HG03354 (cell line): ENCODE results near the gene POPDC2.
"Not testable (repeated sequence)": the region's sequence is repeated elsewhere in the genome, so short reads cannot be mapped to it uniquely, and the experiment has no call there.

Experiments used
- ATAC-seq: cut with Tn5 transposase; IDR thresholded peaks from one replicate; pipeline ENCODE4 v1.9.1; 2021; ENCODE audit warnings: mild to moderate bottlenecking; ENCODE audit not compliant: unreplicated experiment, poor library complexity, severe bottlenecking

Gene POPDC2

DNA sequence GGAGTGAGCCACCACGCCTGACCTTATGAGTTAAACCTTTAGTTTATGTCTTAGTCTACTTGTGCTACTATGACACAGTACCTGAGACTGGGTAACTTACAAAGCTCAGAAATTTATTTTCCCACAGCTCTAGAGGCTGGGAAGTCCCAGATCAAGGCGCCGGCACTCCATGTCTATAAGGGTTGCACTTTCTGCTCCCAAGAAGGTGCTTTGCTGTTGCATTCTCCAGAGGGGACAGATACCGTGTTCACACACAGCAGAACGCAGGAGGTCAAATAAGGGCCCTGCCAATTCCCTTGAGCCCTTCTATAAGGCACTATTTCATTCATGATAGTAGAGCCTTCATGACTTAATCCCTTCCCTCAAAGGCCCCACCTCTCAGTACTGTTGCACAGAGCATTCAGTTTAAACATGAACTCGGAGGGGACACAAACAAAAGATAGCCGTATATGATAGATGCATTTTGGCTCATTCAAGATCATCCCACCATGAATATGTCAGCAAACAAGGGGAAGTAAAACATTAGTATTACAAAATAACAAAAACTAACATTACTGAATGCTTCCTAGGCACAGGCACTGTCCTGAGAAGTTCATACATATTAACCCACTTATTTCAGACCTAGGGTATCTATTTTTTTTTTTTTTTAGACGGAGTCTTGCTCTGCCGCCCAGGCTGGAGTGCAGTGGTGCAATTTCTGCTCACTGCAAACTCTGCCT is 36.2 kb downstream of the POPDC2 start:
- no peak for ATAC-seq

DNA sequence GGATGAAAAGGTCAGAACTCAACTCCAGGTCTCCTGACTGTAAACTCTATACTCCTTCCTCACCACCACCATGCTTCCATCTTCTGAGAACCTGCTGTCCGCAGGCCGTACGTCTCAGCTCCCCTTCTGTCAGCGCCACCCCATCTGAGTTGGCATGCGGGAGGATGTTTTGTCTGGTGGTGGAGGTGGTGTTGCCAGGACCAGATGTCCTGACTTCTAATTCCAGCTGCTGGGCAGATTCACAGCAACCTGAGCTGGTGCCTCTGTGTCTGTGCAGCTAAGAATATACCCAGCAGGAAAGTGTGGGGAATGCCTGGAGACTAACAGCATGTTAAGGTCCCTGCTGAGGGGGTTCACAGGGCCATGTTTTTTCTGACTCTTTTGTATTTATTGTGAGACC is 39.5 kb downstream of the POPDC2 start:
- no peak for ATAC-seq

DNA sequence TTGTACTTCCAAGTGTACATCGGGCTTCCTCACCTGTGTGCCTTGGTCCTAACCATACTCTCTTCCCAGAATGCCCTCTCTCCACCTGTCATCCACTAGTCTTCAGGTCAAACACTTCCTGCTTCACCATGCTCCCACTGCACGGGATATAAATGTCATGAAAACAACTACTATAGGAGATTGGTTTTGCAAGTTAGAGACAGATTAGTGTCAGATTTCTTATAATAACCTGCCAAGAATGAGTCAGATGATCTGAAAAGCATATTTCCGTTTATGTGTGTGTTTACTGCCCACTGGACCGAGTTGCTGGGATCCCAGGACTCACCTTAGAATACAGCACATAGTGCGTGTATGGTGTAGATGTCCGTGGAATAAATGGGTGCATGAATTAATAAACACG is 41.3 kb downstream of the POPDC2 start:
- ATAC-seq: no peak

DNA sequence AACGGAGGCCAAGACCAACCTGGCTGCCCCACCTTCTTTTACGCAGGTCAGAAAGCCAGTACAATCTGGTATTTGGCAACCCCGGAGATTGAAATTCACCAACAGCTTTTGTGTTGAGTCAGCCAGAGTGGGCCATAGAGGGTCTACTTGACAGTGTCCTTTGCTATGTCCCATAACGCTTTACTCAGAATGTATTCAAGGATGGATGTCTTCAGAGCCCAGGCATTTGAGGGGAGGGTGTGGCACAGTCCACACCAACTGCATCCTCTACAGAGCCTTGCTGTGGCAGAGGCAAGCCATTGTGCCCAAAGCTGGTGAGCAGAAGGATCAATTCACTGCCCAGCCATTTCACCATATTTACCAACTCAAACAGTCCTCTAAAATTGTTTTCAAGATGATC is 44.3 kb downstream of the POPDC2 start:
- ATAC-seq: no peak

DNA sequence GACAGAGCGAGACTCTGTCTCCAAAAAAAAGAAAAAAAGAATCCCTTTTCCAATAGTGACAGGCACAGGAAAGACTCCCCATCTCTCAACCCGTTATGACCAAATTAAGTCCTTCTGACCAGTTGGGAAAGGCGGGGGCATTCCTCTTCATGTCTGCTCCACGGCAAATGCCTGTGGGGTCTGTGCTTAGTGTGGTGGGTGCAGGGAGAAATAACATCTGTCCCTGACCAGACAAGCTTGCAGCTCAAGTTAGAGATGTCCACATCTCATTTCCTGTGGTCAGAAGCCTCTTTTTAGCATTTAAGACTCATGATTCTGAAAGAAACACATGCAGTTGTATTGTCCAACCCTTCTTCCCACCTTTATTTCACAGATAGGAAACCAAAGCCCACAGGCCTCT is 46.5 kb downstream of the POPDC2 start:
- no peak for ATAC-seq

DNA sequence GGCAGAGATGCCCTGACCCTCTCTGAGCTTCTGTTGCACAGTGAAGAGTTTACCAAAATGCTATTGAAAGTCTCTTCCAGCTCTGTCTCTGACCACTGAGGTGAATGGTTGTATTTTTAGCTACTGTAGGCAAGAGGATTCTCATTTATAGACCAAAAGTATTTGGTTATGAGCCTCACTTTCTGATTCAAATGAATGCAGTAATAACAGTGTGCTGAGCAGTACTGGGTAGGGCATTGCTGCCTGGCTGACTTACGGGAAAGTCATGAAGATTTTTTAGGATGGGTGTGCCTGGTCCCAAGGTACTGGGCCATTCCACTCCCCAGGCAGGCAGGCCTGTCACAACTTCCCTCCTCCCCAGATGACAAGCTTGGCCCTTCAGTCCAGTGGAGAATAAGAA is 47.2 kb downstream of the POPDC2 start:
- ATAC-seq: no peak

DNA sequence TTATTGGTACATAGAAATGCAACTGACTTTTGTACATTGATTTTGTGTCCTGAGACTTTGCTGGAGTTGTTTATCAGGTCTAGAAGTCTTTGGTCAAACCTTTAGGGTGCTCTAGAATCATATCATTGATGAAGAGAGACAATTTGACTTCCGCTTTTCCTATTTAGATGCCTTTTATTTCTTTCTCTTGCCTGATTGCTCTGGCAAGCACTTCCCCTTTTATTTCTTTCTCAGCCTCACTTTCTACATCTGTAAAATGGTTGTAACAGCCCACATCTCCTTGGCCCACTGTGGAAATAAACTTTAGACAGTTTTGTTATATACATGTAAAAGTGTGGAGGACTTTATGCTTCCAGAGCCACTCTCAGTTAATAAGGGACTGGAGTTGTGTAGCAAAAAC is 48.7 kb downstream of the POPDC2 start:
- no peak for ATAC-seq

DNA sequence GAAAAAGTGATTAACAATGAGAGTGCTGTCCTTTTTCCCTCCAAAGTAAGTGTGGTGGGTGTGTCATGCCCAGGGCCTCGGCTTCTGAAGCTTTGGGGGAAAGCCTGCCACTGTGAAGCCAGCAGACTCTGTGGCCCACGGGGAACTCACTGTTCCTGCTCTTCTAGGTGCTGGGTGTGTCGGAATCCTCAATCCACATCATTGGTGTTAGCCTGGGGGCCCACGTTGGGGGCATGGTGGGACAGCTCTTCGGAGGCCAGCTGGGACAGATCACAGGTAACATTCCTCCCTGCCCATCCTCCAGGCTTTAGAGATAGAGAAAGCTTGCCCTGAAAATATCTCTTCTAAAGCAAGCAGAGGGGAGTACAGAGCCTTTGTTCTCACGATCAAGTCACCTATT is 51.1 kb downstream of the POPDC2 start:
- no peak for ATAC-seq

DNA sequence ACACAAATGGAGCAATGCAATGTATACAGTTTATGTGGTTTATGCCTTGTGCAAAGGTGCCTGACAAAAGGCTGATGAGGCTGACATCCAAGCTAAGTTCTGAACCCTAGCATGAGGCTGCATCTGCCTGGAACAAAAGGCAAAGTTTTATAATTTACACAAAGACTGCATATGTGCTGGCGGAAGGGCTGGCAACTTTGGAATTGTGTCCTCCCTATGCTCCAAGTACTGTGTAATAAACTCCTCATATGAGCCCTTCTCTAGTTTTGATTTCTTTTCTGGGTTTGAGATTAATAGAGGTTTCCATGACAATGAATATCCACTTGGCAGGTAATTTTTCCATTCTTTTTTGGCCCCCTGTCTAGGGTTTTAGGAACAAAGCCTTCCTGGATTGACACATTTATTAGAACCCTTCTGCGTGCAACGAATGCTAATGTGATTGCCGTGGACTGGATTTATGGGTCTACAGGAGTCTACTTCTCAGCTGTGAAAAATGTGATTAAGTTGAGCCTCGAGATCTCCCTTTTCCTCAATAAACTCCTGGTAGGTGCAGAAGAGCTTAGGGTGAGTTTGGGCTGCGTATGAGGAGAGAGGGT is 51.9 kb downstream of the POPDC2 start:
- ATAC-seq: no peak

DNA sequence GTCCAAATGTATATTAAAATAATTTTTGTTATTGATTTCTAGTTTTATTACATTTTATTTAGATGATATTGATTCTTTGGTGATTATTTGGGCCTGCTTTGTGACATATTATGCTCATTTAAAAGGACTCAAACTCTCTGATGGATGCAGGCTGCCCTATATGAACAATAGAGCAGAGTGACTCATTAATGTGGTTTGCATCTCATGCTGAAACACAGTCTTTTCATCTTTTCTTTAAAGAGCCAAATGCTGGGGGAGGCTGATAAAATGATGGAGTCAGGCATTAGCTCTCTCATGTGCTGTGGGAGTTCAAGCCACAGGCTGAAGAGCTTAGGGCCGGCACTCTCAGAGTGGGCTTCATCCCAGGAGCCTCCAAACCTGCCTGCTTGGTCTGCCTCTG is 55.5 kb downstream of the POPDC2 start:
- ATAC-seq: no peak

DNA sequence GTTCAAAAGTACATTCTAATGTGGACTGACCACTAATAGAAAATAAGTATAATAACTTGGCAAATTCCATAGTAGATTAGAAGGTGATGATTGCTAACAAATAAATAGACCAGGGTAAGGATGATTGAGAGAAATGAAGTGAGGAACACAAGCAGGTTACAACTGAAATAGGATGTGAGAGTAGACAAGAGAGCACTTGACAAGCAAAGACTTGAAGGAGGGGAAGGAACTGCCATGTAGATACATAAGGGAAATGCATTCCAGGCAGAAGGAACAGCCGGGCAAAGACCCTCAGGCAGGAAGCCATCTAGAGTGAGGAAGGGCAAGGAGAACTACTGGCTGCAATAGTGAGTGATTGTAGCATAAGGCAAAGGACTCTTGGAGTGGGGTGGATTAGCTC is 57.7 kb downstream of the POPDC2 start:
- no peak for ATAC-seq

DNA sequence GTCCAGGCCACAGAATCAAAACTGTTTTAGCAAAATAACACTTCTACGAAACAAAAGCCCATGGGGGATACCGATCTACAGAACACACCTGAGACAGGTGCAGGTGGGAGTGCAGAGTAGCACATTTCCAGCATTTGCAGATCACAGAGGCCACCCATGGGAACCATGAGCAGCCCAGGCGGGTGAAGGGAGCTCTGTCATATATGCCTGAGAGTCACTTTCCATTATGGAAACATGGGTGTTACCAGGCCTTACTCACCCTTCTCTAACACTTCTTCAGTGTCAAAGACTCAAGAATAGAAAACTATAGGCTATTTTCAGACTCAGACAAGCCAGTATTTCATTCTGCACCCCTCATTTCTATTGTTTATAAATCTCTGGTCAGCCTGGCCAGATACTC is 59.2 kb downstream of the POPDC2 start:
- ATAC-seq: peak; percentile 22

DNA sequence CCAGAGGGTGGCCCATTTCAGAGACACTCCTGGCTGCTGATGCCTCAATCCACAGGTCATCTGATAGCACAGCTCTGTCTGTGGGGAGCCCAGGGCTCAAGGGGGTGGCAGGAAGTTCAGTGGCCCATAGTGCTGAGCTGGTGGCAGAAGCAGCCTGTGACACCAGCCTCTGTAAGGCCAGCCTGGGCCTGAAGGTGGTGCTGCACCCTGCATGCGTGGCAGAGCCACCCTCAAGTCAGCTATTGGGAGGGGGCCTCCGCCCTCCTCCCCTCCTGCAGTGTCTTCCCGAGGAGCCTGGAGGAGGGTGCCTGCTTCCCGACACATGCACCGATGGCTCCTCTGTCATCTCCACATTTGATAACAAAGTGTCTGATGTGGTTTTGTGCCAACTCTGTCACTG is 59.7 kb downstream of the POPDC2 start:
- ATAC-seq: peak; percentile 75

DNA sequence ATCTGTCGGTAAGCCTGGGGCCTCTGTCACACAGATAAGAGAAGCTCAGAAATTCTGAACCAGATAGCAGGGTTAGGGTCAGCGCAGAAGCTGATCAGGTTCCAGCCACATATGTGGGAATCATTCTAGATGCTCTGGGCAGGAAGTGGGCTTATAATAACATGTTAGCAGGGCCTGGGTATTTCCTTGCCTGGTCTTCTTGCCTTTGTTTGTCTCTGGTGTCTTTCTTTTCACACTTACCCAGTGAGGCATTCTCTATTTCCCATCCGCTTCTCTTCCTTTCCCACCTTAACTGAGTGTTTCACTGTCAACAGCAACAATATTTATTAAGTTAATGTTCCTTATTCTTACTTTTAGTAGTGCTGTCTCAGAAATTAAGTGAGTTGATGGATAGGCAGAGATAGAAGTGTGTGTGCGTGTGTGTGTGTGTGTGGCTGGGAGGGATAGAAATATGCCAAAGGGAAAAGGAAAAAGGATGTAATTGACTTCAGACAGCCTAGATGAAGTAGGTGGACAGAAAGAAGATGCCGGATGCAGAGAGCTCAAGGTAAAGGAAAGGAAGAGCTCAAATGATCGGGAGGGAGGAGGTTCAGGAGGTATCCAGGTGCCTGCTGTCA is 60.7 kb downstream of the POPDC2 start:
- ATAC-seq: no peak

DNA sequence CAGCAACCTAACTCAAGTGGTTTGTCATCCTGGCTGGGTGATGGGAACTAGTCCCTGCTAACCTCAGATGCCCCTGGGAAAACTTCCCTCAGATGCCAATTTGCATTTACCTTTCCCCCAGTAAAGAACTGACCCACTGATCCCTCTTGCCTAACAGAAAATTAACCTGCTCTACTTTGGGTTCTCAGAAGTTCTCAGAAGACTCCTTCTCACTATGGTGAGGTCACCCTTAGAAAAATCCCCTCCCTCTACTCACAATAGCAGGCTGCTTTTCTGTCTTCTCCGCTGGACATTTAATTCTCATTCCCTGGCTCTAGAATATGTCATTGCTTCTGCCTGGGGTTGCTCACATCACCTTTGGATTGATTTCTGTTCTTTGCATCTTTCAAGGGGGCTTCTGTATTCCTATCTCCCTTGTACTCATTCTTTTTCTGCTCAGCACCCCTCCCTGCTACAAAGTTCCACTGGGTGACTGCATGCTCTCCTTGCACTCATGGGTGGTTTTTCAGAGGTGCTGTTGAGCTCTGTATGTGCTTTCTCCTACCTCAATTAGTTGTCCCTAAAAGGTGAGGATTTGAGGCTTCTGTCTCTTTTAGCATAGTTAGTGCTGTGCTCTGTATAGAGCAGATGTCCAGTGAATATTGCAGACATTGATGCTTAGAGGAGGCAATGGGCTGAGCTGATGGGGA is 61.8 kb downstream of the POPDC2 start:
- peak; percentile 49 for ATAC-seq

DNA sequence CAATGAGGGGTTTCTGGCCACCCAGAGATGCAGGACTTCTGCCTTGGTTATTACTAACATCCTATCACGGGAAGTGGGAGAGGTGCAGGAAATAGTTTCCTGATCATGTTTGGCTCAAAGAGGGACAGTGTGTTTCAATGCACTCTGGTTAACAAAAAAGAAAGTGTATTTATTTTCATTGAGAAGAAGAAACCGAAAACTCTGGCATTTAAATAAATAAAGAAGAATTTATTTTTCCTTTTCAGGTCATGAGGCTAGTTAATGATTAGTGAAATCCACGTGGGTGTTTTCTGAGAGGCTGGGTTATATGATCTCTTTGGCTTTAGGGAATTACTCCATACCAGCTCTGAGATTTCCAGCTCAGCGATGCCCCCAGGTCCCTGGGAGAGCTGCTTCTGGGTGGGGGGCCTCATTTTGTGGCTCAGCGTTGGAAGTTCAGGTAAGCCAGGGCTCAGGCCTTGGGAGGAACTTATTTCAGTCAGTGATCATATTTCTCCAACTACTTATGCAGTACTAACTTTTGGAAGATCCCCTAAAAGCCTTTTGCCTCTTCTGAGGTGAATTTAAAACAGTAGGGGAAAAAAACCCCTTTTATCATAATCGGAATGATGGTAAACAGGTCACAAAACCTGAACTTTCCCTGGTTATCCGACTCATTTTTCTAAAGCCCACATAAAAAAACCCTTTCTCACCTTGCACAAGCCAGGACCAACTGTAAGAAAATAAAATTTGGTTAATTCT is 62.7 kb downstream of the POPDC2 start, which contains the start of gene PLA1A:
Gene PLA1A, plus strand, starts transcription at position 338 of the 741 bp plus-strand sequence. Its CDS starts 29 bp downstream, at position 367.
- ATAC-seq: no peak

DNA sequence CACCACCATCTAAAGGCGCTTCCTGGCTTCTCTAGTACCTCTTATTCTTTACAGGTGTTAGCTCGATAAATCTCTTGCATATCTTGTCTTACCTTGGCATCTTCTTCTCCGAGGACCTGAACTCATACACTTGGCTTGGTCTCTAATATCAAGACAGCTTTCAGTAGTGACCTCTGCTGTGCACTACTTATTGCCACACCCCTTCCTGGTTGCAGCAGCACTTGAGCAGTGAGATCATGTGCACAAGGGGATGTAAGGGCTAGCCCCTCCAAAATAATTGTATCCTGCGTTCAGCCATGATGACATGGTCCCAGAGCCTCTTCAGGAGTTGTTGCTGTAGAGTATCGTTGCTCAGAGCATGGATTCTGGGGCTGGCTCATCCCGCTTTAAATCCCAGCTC is 64.0 kb downstream of the POPDC2 start:
- no peak for ATAC-seq

DNA sequence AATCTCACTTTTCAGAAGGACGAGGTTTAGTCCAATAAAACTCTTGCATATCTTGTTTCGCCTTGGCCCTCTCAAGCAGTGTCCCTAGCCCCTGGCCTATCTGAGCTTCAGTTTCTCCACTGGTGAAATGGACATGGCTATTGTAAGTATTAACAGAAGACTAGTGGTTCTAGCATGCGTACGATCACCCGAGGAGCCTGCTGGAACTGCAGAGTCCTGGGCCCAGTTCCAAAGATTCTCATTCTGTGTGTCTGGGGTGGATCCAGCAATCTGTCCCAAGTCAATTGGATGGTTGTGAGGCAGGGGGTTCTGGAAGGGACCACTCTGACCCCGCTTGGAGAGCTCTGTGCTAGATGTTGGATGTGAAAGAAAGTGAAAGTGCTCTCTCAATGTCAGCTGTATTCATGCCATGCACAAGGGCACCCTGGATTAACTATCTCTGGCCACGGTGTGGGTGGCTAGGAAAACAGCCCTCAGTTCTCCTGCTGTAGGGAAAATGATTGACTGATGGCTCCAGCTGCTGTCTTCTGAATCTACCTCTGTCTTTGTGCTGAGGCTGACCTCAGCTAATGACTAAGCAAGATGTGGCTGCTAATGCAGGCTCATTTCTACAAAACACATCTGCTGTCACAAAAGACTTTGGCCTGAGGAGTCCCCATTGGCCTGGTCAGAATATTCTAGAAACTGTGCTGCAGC is 64.6 kb downstream of the POPDC2 start:
- ATAC-seq: no peak

DNA sequence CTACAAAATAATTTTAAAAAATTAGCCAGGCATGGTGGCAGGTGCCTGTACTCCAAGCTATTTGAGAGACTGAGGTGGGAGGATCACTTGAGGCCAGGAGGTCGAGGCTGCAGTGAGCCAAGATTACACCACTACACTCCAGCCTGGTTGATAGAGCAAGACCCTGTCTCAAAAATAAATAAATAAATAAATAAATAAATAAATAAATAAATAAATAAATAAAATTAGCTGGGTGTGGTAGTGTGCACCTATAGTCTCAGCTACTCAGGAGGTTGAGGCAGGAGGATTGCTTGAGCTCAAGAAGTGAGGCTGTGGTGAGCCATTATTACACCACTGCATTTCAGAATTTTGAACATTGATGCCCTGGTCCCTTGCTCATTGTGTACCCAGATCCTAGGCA is 65.5 kb downstream of the POPDC2 start:
- ATAC-seq: not testable (repeated sequence)
